B cell (primary cell): ENCODE data around the gene WBP1L. TPM values are rescaled to one million over a fixed set of nuclear protein-coding genes. Genes with fewer than 3 reads are reported as not detected.
"Not testable (repeated sequence)": the region's sequence is repeated elsewhere in the genome, so short reads cannot be mapped to it uniquely, and the experiment has no call there.

Experiments used
- ATAC-seq: fragments of 200-7000 bp; cut with Tn5 transposase; one replicate; pipeline ENCODE4 v1.10.0; 2021; ENCODE audit warnings: low read depth, mild to moderate bottlenecking, moderate number of reproducible peaks, moderate library complexity
- CTCF ChIA-PET: fragments of 350-600 bp; sonication (Branson Sonifier 250); formaldehyde crosslinking; loops from one replicate; lab custom pipeline; 2021; ENCODE audit warnings: antibody characterized with exemption, inconsistent platforms; lab: Charles Lee
- POLR2A ChIA-PET: fragments of 350-600 bp; sonication (Branson Sonifier 250); formaldehyde crosslinking; loops from one replicate; lab custom pipeline; 2021; ENCODE audit warnings: antibody characterized with exemption; lab: Charles Lee
- DNase-seq: peaks from one replicate; pipeline ENCODE4 v3.0.0; 2013
- H2AFZ ChIP-seq: 2 replicates; pipeline ENCODE4 v1.6.1; 2012; ENCODE audit warnings: mild to moderate bottlenecking, low read depth, low read length; ENCODE audit not compliant: insufficient read depth, poor library complexity, severe bottlenecking
- H3K27ac ChIP-seq, 2 donors: 1 replicate in 1 of 2; 2 replicates in 1 of 2; pipeline ENCODE4 v1.5.1; 2012 to 2013; ENCODE audit warnings: low read length in 2 of 2, mild to moderate bottlenecking in 2 of 2, moderate library complexity in 1 of 2
- H3K27me3 ChIP-seq, 4 experiments: fragments of 200-600 bp in 1 of 4; sonication (generic) in 1 of 4; replicated peaks in 1 of 4; 1 replicate in 2 of 4; 2 replicates in 2 of 4; pipeline versions ENCODE4 v1.6.1 to v1.7.0; 2013 to 2016; ENCODE audit warnings: low read length in 3 of 4, mild to moderate bottlenecking in 2 of 4, mixed read lengths in 1 of 4, moderate library complexity in 1 of 4; ENCODE audit not compliant: insufficient read depth in 4 of 4, control insufficient read depth in 3 of 4; ENCODE audit errors: control extremely low read depth in 1 of 4
- H3K36me3 ChIP-seq, 2 experiments: replicated peaks in 1 of 2; 1 replicate in 1 of 2; 2 replicates in 1 of 2; pipeline versions ENCODE4 v1.6.1 to v1.7.1; 2013; ENCODE audit warnings: low read length in 1 of 2; ENCODE audit not compliant: insufficient read depth in 2 of 2, control insufficient read depth in 1 of 2; ENCODE audit errors: control extremely low read depth in 1 of 2, extremely low read depth in 1 of 2
- H3K4me1 ChIP-seq, 2 donors: fragments of 200-600 bp in 1 of 2; sonication (generic) in 1 of 2; 1 replicate in 1 of 2; 2 replicates in 1 of 2; pipeline versions ENCODE4 v1.5.1 to v1.6.1; 2013 to 2017; ENCODE audit warnings: low read length in 2 of 2; ENCODE audit not compliant: control insufficient read depth in 2 of 2, insufficient read depth in 2 of 2
- H3K4me2 ChIP-seq: replicated peaks from 2 replicates; pipeline ENCODE3; 2012; ENCODE audit warnings: mild to moderate bottlenecking, low read depth, low read length; ENCODE audit not compliant: poor library complexity, severe bottlenecking
- H3K4me3 ChIP-seq, 5 experiments: fragments of 200-600 bp in 1 of 5; sonication (generic) in 1 of 5; 1 replicate in 3 of 5; 2 replicates in 2 of 5; pipeline versions ENCODE4 v1.5.1 to v1.7.0; 2011 to 2016; ENCODE audit warnings: low read length in 4 of 5, mild to moderate bottlenecking in 4 of 5, low read depth in 2 of 5, control low read depth in 1 of 5, moderate library complexity in 1 of 5; ENCODE audit not compliant: insufficient read depth in 1 of 5; ENCODE audit errors: control extremely low read depth in 1 of 5, extremely low read depth in 1 of 5
- H3K79me2 ChIP-seq: fragments of 200-600 bp; sonication (generic); one replicate; pipeline ENCODE4 v1.6.0; 2016; ENCODE audit warnings: low read length; ENCODE audit not compliant: control insufficient read depth, insufficient read depth
- H3K9ac ChIP-seq: fragments of 200-600 bp; sonication (generic); 2 replicates; pipeline ENCODE4 v1.6.1; 2017; ENCODE audit warnings: mild to moderate bottlenecking, low read length, moderate library complexity
- H3K9me3 ChIP-seq, 3 donors: one replicate each; pipeline versions ENCODE4 v1.6.1 to v1.7.1; 2013; ENCODE audit warnings: low read length in 2 of 3; ENCODE audit not compliant: control insufficient read depth in 2 of 3, insufficient read depth in 1 of 3; ENCODE audit errors: control extremely low read depth in 1 of 3
- H4K20me1 ChIP-seq: 2 replicates; pipeline ENCODE4 v1.6.0; 2012; ENCODE audit warnings: mild to moderate bottlenecking, low read length; ENCODE audit not compliant: insufficient read depth, control insufficient read depth, poor library complexity, severe bottlenecking
- H3K27ac Mint-ChIP-seq: one replicate; pipeline ENCODE4 v1.8.0; 2021; ENCODE audit warnings: mixed read lengths
- H3K27me3 Mint-ChIP-seq: one replicate; pipeline ENCODE4 v1.8.0; 2021; ENCODE audit warnings: mixed read lengths
- H3K4me1 Mint-ChIP-seq: one replicate; pipeline ENCODE4 v1.8.0; 2021; ENCODE audit warnings: mixed read lengths
- H3K4me3 Mint-ChIP-seq: one replicate; pipeline ENCODE4 v1.8.0; 2021; ENCODE audit warnings: mixed read lengths
- H3K9me3 Mint-ChIP-seq: one replicate; pipeline ENCODE4 v1.8.0; 2022; ENCODE audit warnings: mixed read lengths; ENCODE audit not compliant: insufficient read depth
- EZH2 ChIP-seq: IDR thresholded peaks from 2 replicates; pipeline ENCODE4 v1.6.1; 2012; ENCODE audit warnings: borderline replicate concordance, low read depth, mild to moderate bottlenecking, moderate library complexity, low read length; ENCODE audit not compliant: insufficient read depth, poor library complexity, severe bottlenecking
- WGBS: methylation state at CpG from one replicate; pipeline ENCODE4 v1.1.5; 2013; ENCODE audit warnings: missing lambda C conversion rate; ENCODE audit not compliant: insufficient coverage; 5-methylcytosine and 5-hydroxymethylcytosine counted together
- intact Hi-C: fragments of 100-400 bp; cut with micrococcal nuclease; formaldehyde crosslinking; loops from one replicate; pipeline ENCODE4 v1.10.0; 2022
- polyA plus RNA-seq: library from polyadenylated mRNA; depleted of rRNA; stranded (reverse); fragments of >200 nt; gene quantifications from 2 replicates; pipeline ENCODE4 v1.2.3, GENCODE V29; 2012
- total RNA-seq, 2 donors: library from RNA; stranded (reverse); fragments of 120-200 nt in 1 of 2; gene quantifications; 1 replicate in 1 of 2; 2 replicates in 1 of 2; pipeline versions ENCODE4 v1.2.3 to v1.2.4, GENCODE V29; 2013 to 2022
- TF ChIP-seq, protein P1 (sequence below): fragments of 200-600 bp; IDR thresholded peaks from one replicate; pipeline ENCODE4 v1.8.0; 2022; ENCODE audit warnings: antibody characterized with exemption, mild to moderate bottlenecking

The WBP1L gene
- total and polyA plus RNA-seq, 2 donors (not counting 1 experiment from before 2014, with no cell fraction given), result 14.3 to 43.2 TPM

GRCh38 chr10:102819054-102819453 lies 75.3 kb downstream of the WBP1L start:
- Histone ChIP-seq H3K4me2 (no peak overlapping the region), H3K9ac (no peak overlapping the region), H3K27ac (no peak overlapping the region), H3K79me2 (no peaks in the 10 kb centered on the region), H3K4me1 (peaks cover 5 to 15% of the 10 kb centered on the region in 2 donors), H3K36me3 (peaks cover 0 to 20% of the 10 kb centered on the region in 2 experiments), H2AFZ (no peak overlapping the region), H3K9me3 (no peaks in the 10 kb centered on the region), H3K4me3 (no peak overlapping the region), H3K27me3 (no peaks in the 10 kb centered on the region), H4K20me1 (no peaks in the 10 kb centered on the region)
- H3K27ac Mint-ChIP-seq, result peak overlapping the region; percentile 77
- intact Hi-C loops, result no loop called here
- ATAC-seq (peak; percentile 20), DNase-seq (peak; percentile 30)
- H3K4me3 Mint-ChIP-seq, result peak overlapping the region; percentile 23
- no peaks in the 10 kb centered on the region for H3K9me3 Mint-ChIP-seq
- WGBS, result 23% methylated on average over 3 of the region's 6 CpGs
- TF ChIP-seq, protein P1, sequence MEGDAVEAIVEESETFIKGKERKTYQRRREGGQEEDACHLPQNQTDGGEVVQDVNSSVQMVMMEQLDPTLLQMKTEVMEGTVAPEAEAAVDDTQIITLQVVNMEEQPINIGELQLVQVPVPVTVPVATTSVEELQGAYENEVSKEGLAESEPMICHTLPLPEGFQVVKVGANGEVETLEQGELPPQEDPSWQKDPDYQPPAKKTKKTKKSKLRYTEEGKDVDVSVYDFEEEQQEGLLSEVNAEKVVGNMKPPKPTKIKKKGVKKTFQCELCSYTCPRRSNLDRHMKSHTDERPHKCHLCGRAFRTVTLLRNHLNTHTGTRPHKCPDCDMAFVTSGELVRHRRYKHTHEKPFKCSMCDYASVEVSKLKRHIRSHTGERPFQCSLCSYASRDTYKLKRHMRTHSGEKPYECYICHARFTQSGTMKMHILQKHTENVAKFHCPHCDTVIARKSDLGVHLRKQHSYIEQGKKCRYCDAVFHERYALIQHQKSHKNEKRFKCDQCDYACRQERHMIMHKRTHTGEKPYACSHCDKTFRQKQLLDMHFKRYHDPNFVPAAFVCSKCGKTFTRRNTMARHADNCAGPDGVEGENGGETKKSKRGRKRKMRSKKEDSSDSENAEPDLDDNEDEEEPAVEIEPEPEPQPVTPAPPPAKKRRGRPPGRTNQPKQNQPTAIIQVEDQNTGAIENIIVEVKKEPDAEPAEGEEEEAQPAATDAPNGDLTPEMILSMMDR, result no peak
- TF ChIP-seq EZH2, result no peak
- POLR2A ChIA-PET, result no interaction called here
- CTCF ChIA-PET, result no interaction called here
- no peaks in the 10 kb centered on the region for H3K27me3 Mint-ChIP-seq
- peaks cover 25% of the 10 kb centered on the region for H3K4me1 Mint-ChIP-seq

- H3K79me2 ChIP-seq, H4K20me1 ChIP-seq, H3K27me3 Mint-ChIP-seq, H3K27ac Mint-ChIP-seq, H3K4me1 ChIP-seq, H3K4me3 ChIP-seq, H3K27me3 ChIP-seq, H2AFZ ChIP-seq, H3K9me3 Mint-ChIP-seq, H3K4me2 ChIP-seq, H3K27ac ChIP-seq, ATAC-seq, intact Hi-C loops, DNase-seq, POLR2A ChIA-PET, H3K9me3 ChIP-seq, H3K4me3 Mint-ChIP-seq, H3K9ac ChIP-seq: not testable (repeated sequence)
- H3K4me1 Mint-ChIP-seq, result peaks cover 17% of the 10 kb centered on the region
- peaks cover 0 to 12% of the 10 kb centered on the region in 2 experiments for H3K36me3 ChIP-seq
- CTCF ChIA-PET, result interaction anchor here (1.6 kb wide), 1 partner anchor 13 kb away, joined by 3 read pairs; no protein-coding TSS in a partner anchor
- WGBS, result no CpG with 5 or more reads among the region's 5 CpGs
These were observed 76.3 kb downstream of the WBP1L start for GRCh38 chr10:102820008-102820407.
